ENCODE measurements around the gene OR4C46. TPM values are rescaled to one million over a fixed set of nuclear protein-coding genes. Genes with fewer than 3 reads are reported as not detected.

The OR4C46 gene
- total RNA-seq, result not detected in 2 replicates

DNA sequence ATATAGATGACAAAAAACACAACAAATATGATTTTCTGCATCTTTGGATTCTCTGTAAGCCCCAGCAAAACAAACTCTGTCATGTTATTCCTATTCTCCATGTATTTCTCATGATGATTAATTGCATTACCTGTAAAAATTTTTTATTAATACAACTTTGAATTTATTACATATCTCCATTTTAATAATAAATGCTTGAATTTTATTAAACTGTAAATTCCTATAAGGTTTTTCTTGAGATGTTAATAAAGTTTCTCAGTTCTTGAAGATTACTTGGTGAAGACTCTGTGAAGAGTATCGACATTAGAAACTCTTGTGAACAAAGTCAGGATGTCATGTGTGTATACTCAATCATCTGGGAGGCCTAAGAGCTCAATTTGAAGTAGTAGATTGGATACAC lies at the start of gene OR4C46:
Gene OR4C46 (minus strand): TSS at position 101 of the 400 bp plus-strand sequence. CDS start 0 bp downstream, at position 101.

Other genes with a start within 250 kb of the OR4C46 start
- gene OR4A5, start 102.8 kb upstream of the OR4C46 start, total RNA-seq, result not detected in 2 replicates

Measured in smooth muscle cell of trachea (primary cell).